Neural progenitor cell (in vitro differentiated cells): ENCODE data around the gene DIDO1.

Experiments
- CTCF ChIP-seq: fragments of 200-600 bp; sonication (generic); IDR thresholded peaks from 2 replicates; pipeline ENCODE4 v1.5.1; 2017; ENCODE audit warnings: antibody characterized with exemption, mild to moderate bottlenecking
- EZH2 ChIP-seq: fragments of 200-600 bp; sonication (generic); IDR thresholded peaks from 2 replicates; pipeline ENCODE4 v1.6.1; 2017; ENCODE audit warnings: antibody characterized with exemption, mild to moderate bottlenecking, moderate library complexity
- EZH2phosphoT487 ChIP-seq: fragments of 200-600 bp; sonication (generic); IDR thresholded peaks from 2 replicates; pipeline ENCODE4 v1.6.1; 2017; ENCODE audit warnings: antibody characterized with exemption

DNA sequence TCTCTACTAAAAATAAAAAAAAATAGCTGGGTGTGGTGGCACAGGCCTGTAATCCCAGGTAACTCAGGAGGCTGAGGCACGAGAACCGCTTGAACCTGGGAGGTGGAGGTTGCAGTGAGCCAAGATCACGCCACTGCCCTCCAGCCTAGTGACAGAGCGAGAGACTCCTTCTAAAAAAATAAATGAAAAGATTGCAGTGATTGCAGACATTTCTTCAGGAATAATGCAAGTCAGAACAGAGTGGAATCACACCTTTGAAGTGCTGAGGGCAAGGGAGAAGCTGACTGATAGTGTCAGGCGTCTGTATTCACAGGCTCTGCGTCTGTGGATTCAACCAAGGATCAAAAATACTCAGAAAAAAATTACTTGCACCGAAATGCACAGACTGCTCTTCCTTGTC, 62.1 kb downstream of the DIDO1 start:
- TF ChIP-seq EZH2phosphoT487 (no peak), CTCF (no peak), EZH2 (no peak)
